HepG2 (cell line): Measurements from ENCODE around the gene CCN2. TPM values are rescaled to one million over a fixed set of nuclear protein-coding genes. Genes with fewer than 3 reads are reported as not detected.

Experiments
- AHR ChIP-seq: IDR thresholded peaks from 2 replicates; pipeline ENCODE4 v1.6.1; 2018; ENCODE audit warnings: missing genetic modification reagents, missing compliant biosample characterization
- BCL6 ChIP-seq: IDR thresholded peaks from 2 replicates; pipeline ENCODE4 v1.6.1; 2016; ENCODE audit warnings: missing genetic modification reagents, missing compliant biosample characterization
- BCLAF1 ChIP-seq: fragments of 450-650 bp; IDR thresholded peaks from 2 replicates; pipeline ENCODE4 v1.6.1; 2017; ENCODE audit warnings: mild to moderate bottlenecking
- BHLHE40 ChIP-seq: IDR thresholded peaks from 2 replicates; pipeline ENCODE4 v1.6.1; 2011; ENCODE audit warnings: low read length, improper control_type of control experiment
- BRCA1 ChIP-seq: sonication (generic); formaldehyde crosslinking; IDR thresholded peaks from 2 replicates; pipeline ENCODE4 v1.4.0; 2020; ENCODE audit warnings: missing genetic modification reagents
- CEBPG ChIP-seq: IDR thresholded peaks from 2 replicates; pipeline ENCODE4 v1.6.1; 2016
- FOXA3 ChIP-seq: IDR thresholded peaks from 2 replicates; pipeline ENCODE4 v1.6.1; 2016; ENCODE audit warnings: missing genetic modification reagents, missing compliant biosample characterization
- FOXK1 ChIP-seq: sonication (generic); formaldehyde crosslinking; IDR thresholded peaks from 2 replicates; pipeline ENCODE4 v1.4.0; 2020; ENCODE audit warnings: low read depth, missing genetic modification reagents, borderline replicate concordance
- HNF4G ChIP-seq, 2 experiments: sonication (generic) in 1 of 2; formaldehyde crosslinking in 1 of 2; IDR thresholded peaks; 2 replicates each; pipeline versions ENCODE4 v1.4.0 to v1.6.1; 2011 to 2020; ENCODE audit warnings: borderline replicate concordance in 2 of 2, low read depth in 2 of 2, mild to moderate bottlenecking in 2 of 2, low read length in 1 of 2, missing genetic modification reagents in 1 of 2, moderate library complexity in 1 of 2
- IKZF4 ChIP-seq: sonication (generic); formaldehyde crosslinking; IDR thresholded peaks from 2 replicates; pipeline ENCODE4 v1.5.1; 2020; ENCODE audit warnings: borderline replicate concordance, mild to moderate bottlenecking, low read depth, missing genetic modification reagents; ENCODE audit errors: not compliant biosample characterization
- KDM1A ChIP-seq: IDR thresholded peaks from 2 replicates; pipeline ENCODE4 v1.6.1; 2016; ENCODE audit warnings: missing compliant biosample characterization
- MAX ChIP-seq: IDR thresholded peaks from 2 replicates; pipeline ENCODE4 v1.6.1; 2012; ENCODE audit warnings: inconsistent platforms
- NFRKB ChIP-seq: fragments of 450-650 bp; IDR thresholded peaks from 2 replicates; pipeline ENCODE4 v1.6.1; 2017
- NPAS2 ChIP-seq: sonication (generic); formaldehyde crosslinking; IDR thresholded peaks from 2 replicates; pipeline ENCODE4 v1.8.0; 2022; ENCODE audit warnings: mild to moderate bottlenecking, missing genetic modification reagents, borderline replicate concordance
- PPARG ChIP-seq: conservative IDR thresholded peaks from 2 replicates; pipeline ENCODE4 v1.6.1; 2016; ENCODE audit warnings: missing biosample characterization, missing genetic modification reagents
- RNF2 ChIP-seq: fragments of 450-650 bp; conservative IDR thresholded peaks from 2 replicates; pipeline ENCODE4 v1.6.1; 2016; ENCODE audit warnings: low read depth
- SOX6 ChIP-seq, 2 experiments: fragments of 450-650 bp in 1 of 2; sonication (generic) in 1 of 2; formaldehyde crosslinking in 1 of 2; IDR thresholded peaks; 2 replicates each; pipeline versions ENCODE4 v1.4.0 to v1.6.1; 2017 to 2020; ENCODE audit warnings: antibody characterized with exemption in 1 of 2, mild to moderate bottlenecking in 1 of 2, missing genetic modification reagents in 1 of 2
- SP5 ChIP-seq: IDR thresholded peaks from 2 replicates; pipeline ENCODE4 v1.6.1; 2016; ENCODE audit warnings: low read depth, borderline replicate concordance
- SPEN ChIP-seq: sonication (generic); formaldehyde crosslinking; IDR thresholded peaks from 2 replicates; pipeline ENCODE4 v1.5.1; 2020; ENCODE audit warnings: low read depth, mild to moderate bottlenecking, missing genetic modification reagents
- SSRP1 ChIP-seq: IDR thresholded peaks from 2 replicates; pipeline ENCODE4 v1.6.1; 2016; ENCODE audit warnings: control low read depth
- TARDBP ChIP-seq: sonication (generic); formaldehyde crosslinking; IDR thresholded peaks from 2 replicates; pipeline ENCODE4 v1.8.0; 2022; ENCODE audit warnings: mild to moderate bottlenecking, missing genetic modification reagents
- TGIF2 ChIP-seq: IDR thresholded peaks from 2 replicates; pipeline ENCODE4 v1.6.1; 2016; ENCODE audit warnings: control low read depth, missing compliant biosample characterization
- ZBTB20 ChIP-seq: sonication (generic); formaldehyde crosslinking; IDR thresholded peaks from 2 replicates; pipeline ENCODE4 v1.8.1; 2023; ENCODE audit warnings: missing genetic modification reagents, low read depth, mild to moderate bottlenecking, borderline replicate concordance
- ZBTB25 ChIP-seq: IDR thresholded peaks from 2 replicates; pipeline ENCODE4 v1.6.1; 2018; ENCODE audit warnings: missing genetic modification reagents
- ZKSCAN8 ChIP-seq: IDR thresholded peaks from 2 replicates; pipeline ENCODE4 v1.6.1; 2016; ENCODE audit warnings: borderline replicate concordance, missing genetic modification reagents, missing compliant biosample characterization
- ZNF143 ChIP-seq: sonication (generic); formaldehyde crosslinking; IDR thresholded peaks from 2 replicates; pipeline ENCODE4 v1.4.0; 2020; ENCODE audit warnings: missing genetic modification reagents
- ZNF235 ChIP-seq: sonication (generic); formaldehyde crosslinking; IDR thresholded peaks from 2 replicates; pipeline ENCODE4 v1.8.1; 2023; ENCODE audit warnings: mild to moderate bottlenecking, missing genetic modification reagents, borderline replicate concordance
- ZNF354B ChIP-seq: sonication (generic); formaldehyde crosslinking; IDR thresholded peaks from 2 replicates; pipeline ENCODE4 v1.8.0; 2022; ENCODE audit warnings: mild to moderate bottlenecking, missing genetic modification reagents
- ZNF768 ChIP-seq: sonication (generic); formaldehyde crosslinking; IDR thresholded peaks from 2 replicates; pipeline ENCODE4 v1.4.0; 2020; ENCODE audit warnings: missing genetic modification reagents
- ZNF780A ChIP-seq: sonication (generic); formaldehyde crosslinking; IDR thresholded peaks from 2 replicates; pipeline ENCODE4 v1.8.0; 2022; ENCODE audit warnings: mild to moderate bottlenecking, missing genetic modification reagents, moderate library complexity
- polyA plus RNA-seq, 8 experiments: library from polyadenylated mRNA; depleted of rRNA in 3 of 8; stranded (reverse) in 7 of 8; unstranded in 1 of 8; fragments of >200 nt; fragmentation: Illumina TruSeq in 4 of 8; extraction: Trizol in 4 of 8; gene quantifications; 2 replicates each; pipeline versions ENCODE4 v1.2.1 to v1.2.3, GENCODE V29; 2011 to 2016; ENCODE audit warnings: low read depth in 4 of 8, missing spikeins in 1 of 8, mixed read lengths in 1 of 8; ENCODE audit not compliant: insufficient read depth in 1 of 8
- total RNA-seq, 5 experiments: library from RNA; depleted of rRNA; stranded (reverse); fragments of >200 nt; fragmentation: Illumina TruSeq; extraction: Trizol; gene quantifications; 2 replicates each; pipeline ENCODE4 v1.2.3, GENCODE V29; 2016; ENCODE audit warnings: low read depth in 1 of 5

Gene CCN2
- total and polyA plus RNA-seq, 2 of the 13 experiments (the other 11 are each of a cell fraction or from before 2014, with no cell fraction given) = 34.7 to 316 TPM

- no peak for TF ChIP-seq ZNF768 (CRISPR knock-in tag)
- 0 out of 2 replicates have a peak, but pooled peaks have one; percentile 46 for TF ChIP-seq TGIF2 (CRISPR knock-in tag)
- peak; percentile 76 for TF ChIP-seq MAX
- TF ChIP-seq ZNF143 = no peak
- TF ChIP-seq ZNF235 = no peak
- TF ChIP-seq AHR (CRISPR knock-in tag) = no peak
- TF ChIP-seq BHLHE40 = no peak
- no peak for TF ChIP-seq BRCA1 (CRISPR knock-in tag)
- no peak for TF ChIP-seq ZBTB20
- TF ChIP-seq TARDBP (CRISPR knock-in tag) = peak; percentile 47; the same call in 1 of the 2 replicates
- TF ChIP-seq NFRKB = no peak
- no peak for TF ChIP-seq SOX6 (IDR thresholded peaks at IDR 0.05)
- TF ChIP-seq SOX6 (CRISPR knock-in tag; IDR thresholded peaks at IDR 0.05) = peak; percentile 65
- TF ChIP-seq RNF2 = no peak
- no peak for TF ChIP-seq IKZF4 (CRISPR knock-in tag)
- TF ChIP-seq SSRP1 (CRISPR knock-in tag) = 0 out of 2 replicates have a peak, but pooled peaks have one; percentile 71
- no peak for TF ChIP-seq ZNF354B (CRISPR knock-in tag)
- TF ChIP-seq ZNF780A (CRISPR knock-in tag) = no peak
- TF ChIP-seq KDM1A (CRISPR knock-in tag) = no peak
- TF ChIP-seq BCLAF1 = no peak
- TF ChIP-seq CEBPG (CRISPR knock-in tag) = peak; percentile 53
- peak; percentile 55; the same call in 1 of the 2 replicates for TF ChIP-seq PPARG (CRISPR knock-in tag)
- no peak for TF ChIP-seq NPAS2 (CRISPR knock-in tag)
- peak; percentile 35; the same call in 1 of the 2 replicates for TF ChIP-seq FOXK1
- TF ChIP-seq ZKSCAN8 = 0 out of 2 replicates have a peak, but pooled peaks have one; percentile 38
- no peak for TF ChIP-seq SP5
- TF ChIP-seq HNF4G (IDR thresholded peaks at IDR 0.05; ENCODE audit: borderline replicate concordance, low read depth, low read length) = peak; percentile 82
- peak; percentile 55; the same call in 1 of the 2 replicates for TF ChIP-seq HNF4G (CRISPR knock-in tag; IDR thresholded peaks at IDR 0.05; ENCODE audit: borderline replicate concordance, low read depth)
- TF ChIP-seq ZBTB25 (CRISPR knock-in tag) = peak; percentile 41; the same call in 1 of the 2 replicates
- peak; percentile 81 for TF ChIP-seq FOXA3 (CRISPR knock-in tag)
- no peak; the same call in 1 of the 2 replicates for TF ChIP-seq SPEN (CRISPR knock-in tag)
- peak; percentile 73 for TF ChIP-seq BCL6 (CRISPR knock-in tag)
These were observed 27.4 kb upstream of the CCN2 start (continued) for GRCh38 chr6:131978522-131978921.
